Measurements from ENCODE around the gene ZNF28. TPM values are rescaled to one million over a fixed set of nuclear protein-coding genes. Genes with fewer than 3 reads are reported as not detected.

The ZNF28 gene
- total RNA-seq, 1 experiment from 2014 or later: 26.7 TPM

Other genes with a start within 250 kb of the ZNF28 start
- gene ZNF83, start 183.3 kb downstream of the ZNF28 start, total RNA-seq (2021; ENCODE audit: unreplicated experiment): 31.9 TPM
- 16.6 TPM for gene ZNF611, start 86.6 kb downstream of the ZNF28 start, total RNA-seq (2021; ENCODE audit: unreplicated experiment)
- 13.6 TPM for gene ZNF600, start 34.8 kb downstream of the ZNF28 start, total RNA-seq (2021; ENCODE audit: unreplicated experiment)
- 27.5 TPM for gene ZNF468, start 36.0 kb upstream of the ZNF28 start, total RNA-seq (2021; ENCODE audit: unreplicated experiment)
- 10.2 TPM for gene ZNF320, start 76.0 kb upstream of the ZNF28 start, total RNA-seq (2021; ENCODE audit: unreplicated experiment)
- 7.4 TPM for gene ZNF888, start 101.8 kb upstream of the ZNF28 start, total RNA-seq (2021; ENCODE audit: unreplicated experiment)
- 7.1 TPM for gene ZNF816, start 141.2 kb upstream of the ZNF28 start, total RNA-seq (2021; ENCODE audit: unreplicated experiment)
- not detected for gene ERVV-1, start 192.3 kb upstream of the ZNF28 start, total RNA-seq (2021; ENCODE audit: unreplicated experiment)
- 0.10 TPM for gene ERVV-2, start 223.1 kb upstream of the ZNF28 start, total RNA-seq (2021; ENCODE audit: unreplicated experiment)

Measured in Panc1 (cell line).